Left ventricle myocardium superior (tissue), 1 donor: Measurements from ENCODE around the gene UGT1A4. TPM values are rescaled to one million over a fixed set of nuclear protein-coding genes. Genes with fewer than 3 reads are reported as not detected.
"Not testable (repeated sequence)": the region's sequence is repeated elsewhere in the genome, so short reads cannot be mapped to it uniquely, and the experiment has no call there.

Experiments
- ATAC-seq: fragments of 200-7000 bp; cut with Tn5 transposase; one replicate; pipeline ENCODE4 v1.9.1; 2020; ENCODE audit warnings: mild to moderate bottlenecking, moderate library complexity
- DNase-seq: peaks from one replicate; pipeline ENCODE4 v3.0.0-alpha.2; 2020
- intact Hi-C: fragments of 100-400 bp; cut with micrococcal nuclease; formaldehyde crosslinking; loops from one replicate; pipeline ENCODE4 v1.11.0; 2022
- total RNA-seq: library from RNA; stranded (reverse); fragmentation: NEBNext Ultra II Directional; extraction: Animal tissue kit (Norgen Biotek cat#: 25700); gene quantifications from one replicate; pipeline ENCODE4 v1.2.1, GENCODE V29; 2021
- donor health status: DM: no; HTN: yes; CAD: no; lungs with severe emphysema.

Gene UGT1A4
- total RNA-seq, 1 donor from 2014 or later: not detected

GRCh38 chr2:233698740-233699139, 19.8 kb upstream of the UGT1A4 start:
- DNase-seq: no peak
- intact Hi-C loops: no loop called here
- ATAC-seq: no peak

GRCh38 chr2:233699424-233700027, 19.0 kb upstream of the UGT1A4 start:
- DNase-seq (no peak), ATAC-seq (no peak)
- intact Hi-C loops: no loop called here

- intact Hi-C loops: no loop called here
- ATAC-seq (no peak), DNase-seq (no peak)
Measured at GRCh38 chr2:233700028-233700635, 18.4 kb upstream of the UGT1A4 start.

- DNase-seq, ATAC-seq, intact Hi-C loops: not testable (repeated sequence)
Measured at GRCh38 chr2:233700842-233701241, 17.7 kb upstream of the UGT1A4 start.

GRCh38 chr2:233702238-233702637, 16.3 kb upstream of the UGT1A4 start:
- DNase-seq: no peak
- intact Hi-C loops: no loop called here

GRCh38 chr2:233705911-233706506, 12.5 kb upstream of the UGT1A4 start:
- ATAC-seq (no peak), DNase-seq (no peak)
- intact Hi-C loops: no loop called here

More at GRCh38 chr2:233702238-233702637, 16.3 kb upstream of the UGT1A4 start:
- no peak for ATAC-seq

GRCh38 chr2:233706720-233707119, 11.8 kb upstream of the UGT1A4 start:
- ATAC-seq (no peak), DNase-seq (no peak)
- intact Hi-C loops: no loop called here

GRCh38 chr2:233707940-233708644, 10.4 kb upstream of the UGT1A4 start:
- no peak for ATAC-seq

GRCh38 chr2:233708942-233709341, 9.6 kb upstream of the UGT1A4 start:
- ATAC-seq (no peak), DNase-seq (no peak)
- intact Hi-C loops: no loop called here

More at GRCh38 chr2:233707940-233708644, 10.4 kb upstream of the UGT1A4 start:
- no peak for DNase-seq
- intact Hi-C loops: no loop called here

GRCh38 chr2:233711312-233712008, 7.1 kb upstream of the UGT1A4 start:
- ATAC-seq: peak; percentile 69
- peak; percentile 78 for DNase-seq
- intact Hi-C loops: no loop called here

- intact Hi-C loops: no loop called here
- DNase-seq: no peak
- ATAC-seq: no peak
Measured at GRCh38 chr2:233712611-233713261, 5.8 kb upstream of the UGT1A4 start, which contains the start of gene UGT1A5. TSS of gene UGT1A5 (plus strand) at chr2:233712907. CDS start at chr2:233712992, 85 bp downstream.

GRCh38 chr2:233713262-233713615, 5.3 kb upstream of the UGT1A4 start:
- no peak for DNase-seq
- ATAC-seq: no peak
- intact Hi-C loops: no loop called here

- intact Hi-C loops: no loop called here
- no peak for ATAC-seq
- DNase-seq: no peak
Measured at GRCh38 chr2:233714121-233714520, 4.4 kb upstream of the UGT1A4 start.

GRCh38 chr2:233728723-233729301, 10.3 kb downstream of the UGT1A4 start, which contains the start of gene UGT1A3:
TSS of gene UGT1A3 (plus strand) at chr2:233729042. CDS start at chr2:233729127, 85 bp downstream.
- DNase-seq (no peak), ATAC-seq (no peak)
- intact Hi-C loops: no loop called here

GRCh38 chr2:233736868-233737653, 18.5 kb downstream of the UGT1A4 start:
- DNase-seq, intact Hi-C loops, ATAC-seq: not testable (repeated sequence)

GRCh38 chr2:233740870-233741269, 22.3 kb downstream of the UGT1A4 start:
- no peak for DNase-seq
- intact Hi-C loops: no loop called here
- ATAC-seq: no peak

GRCh38 chr2:233743464-233744259, 25.1 kb downstream of the UGT1A4 start:
- DNase-seq (no peak), ATAC-seq (no peak)
- intact Hi-C loops: no loop called here
